GM19099 (cell line): Measurements from ENCODE around the gene FYN.

Experiments
- POLR2A ChIP-seq: IDR thresholded peaks from 3 replicates; pipeline ENCODE4 v1.6.1; 2011; ENCODE audit warnings: low read depth; ENCODE audit not compliant: insufficient read length; ENCODE audit errors: extremely low read depth

The FYN gene

DNA sequence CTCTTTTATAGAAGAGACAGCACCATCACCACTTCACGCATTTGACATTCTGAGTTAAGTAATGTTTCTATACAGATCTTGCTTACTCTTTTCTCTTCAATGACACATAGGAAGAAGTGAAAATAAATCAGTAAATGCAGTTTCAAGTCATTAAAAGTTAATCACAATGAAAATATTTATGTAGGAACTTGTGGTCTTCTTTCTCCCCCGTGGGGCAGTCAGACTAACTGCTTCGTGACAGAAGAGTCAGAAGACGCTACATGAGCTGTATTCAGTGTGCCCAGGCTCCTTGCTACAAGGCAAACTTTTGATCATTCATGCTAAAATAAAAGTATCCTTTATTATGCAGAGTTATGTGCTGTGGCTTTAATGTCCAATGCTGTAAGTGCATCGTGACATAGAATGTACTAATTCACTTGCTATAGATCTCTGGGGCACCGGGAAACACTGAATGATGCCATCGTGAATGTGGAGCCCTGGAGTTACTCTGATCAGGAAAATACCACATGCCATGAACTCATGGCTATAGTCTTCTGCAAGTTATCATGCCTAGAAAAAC is 149.8 kb downstream of the FYN start:
- no peak for TF ChIP-seq POLR2A

DNA sequence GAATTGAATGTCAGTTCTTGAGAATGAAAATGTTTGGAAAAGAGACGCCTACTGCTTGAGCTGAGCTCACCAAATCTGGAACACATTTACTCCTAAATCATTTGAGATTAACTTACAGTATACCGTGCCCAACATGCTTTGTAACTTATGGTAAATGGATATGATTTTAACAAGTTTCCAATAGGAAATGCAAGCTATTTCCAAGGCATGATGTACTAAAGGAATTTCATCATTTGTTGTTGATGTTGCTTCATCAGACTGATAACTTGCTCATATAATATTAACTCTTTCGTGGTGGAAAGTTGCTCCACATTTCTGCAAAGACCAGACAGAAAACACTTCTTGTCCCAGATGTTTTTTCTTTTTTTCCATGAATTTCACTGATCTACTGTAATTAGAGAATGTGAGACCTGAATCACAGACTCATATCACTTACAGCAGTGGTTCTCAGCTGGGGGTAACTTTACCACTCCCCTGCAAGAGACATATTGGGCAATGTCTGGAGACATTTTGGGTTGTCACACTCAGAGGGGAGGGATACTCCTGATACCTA is 151.0 kb downstream of the FYN start:
- no peak for TF ChIP-seq POLR2A

DNA sequence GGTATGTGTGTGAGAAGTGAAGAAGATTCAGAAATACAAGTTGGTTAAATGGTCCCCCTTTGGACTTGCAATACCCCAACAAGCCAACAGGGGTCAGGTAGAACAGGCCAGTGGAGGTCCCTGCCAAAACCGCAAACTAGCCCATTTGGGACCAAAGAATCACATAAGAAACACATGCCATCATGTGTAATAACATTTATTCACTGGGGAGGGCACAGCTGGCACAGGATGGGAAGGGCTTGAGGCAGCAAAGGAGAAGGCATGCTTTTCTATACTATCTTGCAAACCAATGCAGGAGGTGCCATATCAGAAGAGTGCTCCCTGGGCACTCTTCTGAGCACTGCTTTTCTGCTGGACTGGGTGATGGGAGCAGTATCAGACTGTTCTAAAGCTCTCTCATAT is 151.5 kb downstream of the FYN start:
- TF ChIP-seq POLR2A, result no peak

DNA sequence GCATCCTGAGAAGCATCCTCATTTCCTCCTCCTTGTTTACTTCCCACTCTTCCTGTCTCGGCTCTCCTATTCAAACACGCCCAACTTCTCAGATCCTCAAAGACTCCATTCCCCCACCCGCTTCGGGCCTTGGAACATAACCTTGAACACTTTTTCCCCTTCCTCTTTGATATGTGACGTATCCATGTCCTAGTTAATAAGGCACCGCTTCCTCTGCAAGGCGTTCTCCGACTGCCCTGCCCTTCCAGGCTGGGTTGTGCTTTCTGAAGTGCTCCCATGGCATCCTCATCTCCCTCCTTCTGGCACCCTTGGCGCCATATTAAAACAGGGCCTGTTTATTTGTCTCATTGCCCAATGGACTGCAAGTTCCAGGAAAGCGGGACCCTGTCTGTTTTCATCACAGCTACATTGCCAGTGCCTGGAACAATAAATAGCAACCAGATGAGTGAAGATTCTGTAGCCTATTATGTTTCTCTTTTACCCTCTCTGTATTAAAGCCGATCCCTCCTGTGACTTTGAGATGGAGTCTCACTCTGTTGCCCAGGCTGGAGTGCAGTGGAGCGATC is 152.2 kb downstream of the FYN start:
- TF ChIP-seq POLR2A, result no peak

DNA sequence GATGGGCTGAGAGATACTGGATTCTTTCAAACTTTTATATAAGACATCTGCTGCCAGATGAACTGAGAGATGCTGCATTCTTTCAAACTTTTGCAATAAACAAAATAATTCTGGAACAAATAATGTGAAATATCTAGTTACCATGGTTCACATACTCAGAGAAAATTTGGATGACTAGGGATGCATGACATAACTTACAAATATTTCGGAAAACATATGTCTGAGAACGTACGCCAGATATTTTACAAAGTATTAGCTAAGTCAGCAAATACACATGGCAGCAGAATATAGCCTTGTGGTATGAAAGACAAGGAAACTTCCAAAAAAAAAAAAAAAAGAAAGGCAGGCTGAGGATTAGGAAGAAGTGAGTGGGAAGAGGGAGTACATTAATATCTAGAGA is 154.3 kb downstream of the FYN start:
- TF ChIP-seq POLR2A, result no peak

DNA sequence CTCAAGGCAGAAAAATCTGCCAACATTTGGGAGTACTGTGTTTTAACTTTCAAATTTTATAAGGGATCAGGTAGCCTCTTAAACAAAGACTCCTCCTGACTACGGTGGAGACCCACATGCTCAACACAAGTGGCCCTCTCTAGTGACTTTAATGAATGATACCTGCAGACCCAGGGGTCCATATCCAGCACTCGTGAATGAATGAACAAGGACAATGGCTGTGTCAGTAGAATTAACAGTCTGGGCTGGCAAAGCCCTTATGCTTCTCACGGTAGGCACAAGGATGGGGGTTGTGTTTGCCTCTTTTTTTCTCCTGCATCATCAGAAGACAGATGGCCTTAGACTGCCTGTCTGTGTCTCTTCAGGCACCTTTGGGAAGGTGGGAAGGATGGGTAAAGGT is 154.9 kb downstream of the FYN start:
- TF ChIP-seq POLR2A, result no peak

DNA sequence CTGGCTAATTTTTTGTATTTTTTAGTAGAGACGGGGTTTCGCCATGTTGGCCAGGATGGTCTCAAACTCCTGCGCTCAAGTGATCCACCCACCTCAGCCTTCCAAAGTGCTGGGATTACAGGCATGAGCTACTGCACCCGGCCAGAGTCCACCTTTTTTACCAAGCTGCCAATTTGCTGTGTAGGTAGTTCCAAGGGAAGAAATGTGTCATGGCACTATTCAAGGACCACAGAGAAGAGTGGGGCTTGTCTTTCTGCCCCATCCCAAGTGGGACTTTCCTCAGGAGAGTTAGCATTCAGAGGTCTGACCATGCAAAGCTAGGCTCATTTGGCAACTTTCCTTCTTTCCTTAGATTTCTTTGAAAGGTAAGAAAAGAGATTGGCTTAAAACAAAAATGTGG is 155.6 kb downstream of the FYN start:
- TF ChIP-seq POLR2A, result no peak

DNA sequence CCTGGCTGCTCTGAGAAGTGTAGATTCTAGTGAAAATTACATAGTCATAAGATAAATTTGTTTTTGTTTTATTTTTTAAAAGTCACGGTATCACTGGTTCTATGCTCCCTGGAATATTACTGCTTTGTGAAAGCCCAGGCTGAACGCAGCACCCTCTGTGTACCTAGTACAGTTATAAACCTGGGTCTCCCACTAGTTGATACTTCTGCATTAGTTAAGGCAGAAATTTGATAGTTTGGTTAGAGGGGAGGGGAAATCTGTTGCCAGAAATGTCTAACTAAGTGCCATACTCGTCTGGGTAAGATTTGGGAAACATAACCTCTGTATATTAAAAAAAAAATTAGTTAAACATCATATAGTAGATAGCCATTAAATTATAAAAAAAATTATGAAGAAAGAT is 156.9 kb downstream of the FYN start:
- TF ChIP-seq POLR2A, result no peak

DNA sequence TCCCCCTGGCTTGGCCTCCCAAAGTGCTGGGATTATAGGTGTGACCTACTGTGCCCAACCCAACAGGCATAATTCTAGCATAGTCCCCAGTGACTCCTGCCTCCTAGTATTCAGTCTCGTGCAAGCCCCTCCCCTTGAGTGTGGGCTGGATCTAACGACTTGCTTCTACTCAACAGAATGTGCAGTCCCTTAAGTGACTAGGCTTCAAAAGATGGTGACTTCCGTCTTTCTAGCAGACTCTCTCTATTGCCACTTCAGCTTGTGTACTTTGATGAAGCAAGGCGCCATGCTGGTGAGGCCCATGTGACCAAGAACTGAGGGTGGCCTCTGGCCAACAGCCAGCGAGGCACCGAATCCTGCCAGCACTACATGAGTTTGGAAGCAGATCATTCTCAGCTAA is 157.9 kb downstream of the FYN start:
- TF ChIP-seq POLR2A, result no peak

DNA sequence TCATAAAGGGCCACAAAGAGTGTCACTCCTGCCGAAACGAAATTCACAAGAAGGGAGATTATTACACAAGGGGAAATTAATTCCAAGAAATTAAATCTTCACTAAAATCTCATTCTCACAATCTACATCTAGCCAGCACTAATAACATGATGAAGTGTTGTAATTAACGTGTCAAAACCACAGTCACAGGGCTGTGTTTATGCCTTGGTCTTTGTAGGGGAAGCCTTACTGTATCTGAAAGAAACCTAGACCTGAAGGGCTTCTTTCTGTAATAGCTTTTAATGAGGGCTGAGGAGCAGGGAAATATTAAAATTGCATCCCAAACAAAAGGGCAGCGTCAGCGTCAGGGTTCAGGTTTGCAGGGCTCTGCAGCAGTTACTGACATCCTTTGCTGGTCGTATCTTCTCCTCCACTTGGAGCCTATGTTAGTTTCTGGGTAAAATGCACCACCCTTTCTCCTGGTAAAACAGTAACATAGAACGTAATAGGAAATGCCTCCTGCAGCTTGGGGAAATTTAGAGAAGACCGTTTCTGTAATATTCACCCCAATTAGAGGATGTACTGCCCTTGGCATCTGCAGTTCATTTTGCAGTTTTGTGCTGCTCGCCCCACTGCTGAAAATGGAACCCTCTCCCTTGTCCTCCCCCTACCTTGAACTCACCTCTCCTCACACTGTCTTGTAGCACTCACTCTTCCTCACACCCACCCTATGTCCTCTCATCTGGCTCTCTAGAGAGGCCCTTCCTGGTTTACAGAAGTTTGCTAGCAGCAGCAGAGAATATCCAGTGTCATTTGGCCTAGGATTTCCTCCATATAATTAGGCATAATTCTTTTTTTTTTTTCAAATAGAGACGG is 158.6 kb downstream of the FYN start:
- no peak for TF ChIP-seq POLR2A

DNA sequence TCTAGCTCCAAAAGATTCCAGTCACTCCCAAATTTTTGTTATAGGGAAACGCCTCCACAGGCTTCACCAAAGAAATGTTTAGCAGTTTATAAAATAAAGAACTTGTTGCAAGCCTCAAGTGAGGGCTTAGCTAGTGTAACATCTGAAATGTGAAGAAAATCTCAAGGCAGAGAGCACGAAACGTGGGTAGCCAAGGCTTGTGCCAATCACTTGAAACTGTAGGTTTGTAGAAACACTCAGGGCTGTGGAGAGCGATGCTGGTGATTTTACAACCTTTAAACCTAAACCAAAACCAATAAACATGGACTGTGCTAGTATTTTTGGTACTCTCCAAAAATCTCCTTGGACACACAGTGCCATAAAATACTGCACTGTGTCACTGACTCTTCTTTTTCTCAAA is 159.4 kb downstream of the FYN start:
- no peak for TF ChIP-seq POLR2A

DNA sequence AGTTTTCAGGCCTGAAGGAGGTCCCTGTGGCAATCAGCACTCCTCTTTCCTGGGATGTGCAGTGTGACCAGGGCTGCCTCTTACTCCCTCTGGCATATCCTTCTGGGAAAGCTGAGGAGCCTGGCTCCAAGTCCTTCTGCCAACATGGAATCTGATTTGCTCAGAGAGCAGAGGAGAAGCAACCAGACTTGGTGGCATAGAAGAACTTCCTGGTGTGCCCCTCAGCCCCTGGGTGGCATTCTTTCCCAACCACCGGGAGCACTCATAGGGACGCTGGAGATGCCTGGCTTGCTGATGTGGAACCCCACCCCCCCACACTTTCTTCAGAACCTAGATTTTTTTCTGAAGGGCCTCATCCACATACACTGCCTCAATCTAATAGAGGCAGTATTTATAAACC is 160.0 kb downstream of the FYN start:
- TF ChIP-seq POLR2A, result no peak

DNA sequence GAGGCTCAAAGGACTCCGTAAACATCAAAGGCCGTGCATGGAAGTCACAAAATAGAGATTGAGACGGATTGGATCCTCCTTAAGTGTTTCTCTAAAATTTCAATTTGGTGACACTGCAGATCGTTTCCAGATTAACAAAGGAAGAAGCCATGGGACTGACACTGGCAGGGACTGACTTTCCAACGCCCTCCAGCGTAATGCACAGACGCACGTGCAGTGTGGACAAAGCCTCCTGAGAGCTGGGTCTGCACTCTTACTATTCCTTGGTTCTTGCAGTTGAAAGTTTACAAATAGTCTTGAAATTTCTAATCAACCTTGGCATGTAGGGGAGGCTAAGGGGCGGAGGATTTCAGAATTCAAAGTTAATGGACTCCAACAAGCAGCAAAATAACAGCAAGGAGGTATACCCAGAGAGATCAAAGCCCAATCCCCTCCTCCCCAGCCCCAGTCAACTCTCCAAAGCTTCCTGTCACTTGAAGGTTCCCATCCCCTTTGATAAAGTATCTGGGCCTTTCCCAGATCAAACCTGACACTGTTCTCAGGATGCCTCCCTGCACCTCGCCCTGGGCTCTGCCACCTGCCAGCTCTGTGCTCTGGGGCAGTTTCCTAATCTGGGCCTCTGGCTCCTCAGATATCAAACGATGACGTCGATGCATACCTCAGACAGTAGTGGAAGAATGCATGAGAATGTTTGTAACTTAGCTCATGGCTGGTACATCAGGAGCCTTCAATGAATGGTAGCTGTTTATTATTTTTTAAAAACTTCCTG is 161.1 kb downstream of the FYN start:
- no peak for TF ChIP-seq POLR2A

DNA sequence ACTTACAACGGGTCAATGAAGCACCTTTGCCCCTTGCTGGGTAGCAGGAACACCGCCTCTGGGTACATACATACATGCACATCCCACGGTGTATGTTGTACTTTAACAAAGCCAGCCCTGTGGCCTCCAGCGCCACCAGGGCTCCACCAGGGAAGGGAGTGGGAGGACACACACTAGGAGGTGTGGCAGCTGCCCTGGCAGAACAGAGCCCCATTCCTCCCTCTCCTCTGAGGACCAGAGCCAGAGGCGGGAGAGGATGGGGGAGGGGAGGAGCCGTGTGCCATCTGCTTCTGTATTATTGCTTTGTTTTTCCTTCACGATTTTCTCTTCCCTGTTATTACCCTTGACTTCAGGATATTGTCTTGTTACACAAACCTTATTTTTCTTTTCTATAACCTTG is 161.8 kb downstream of the FYN start:
- TF ChIP-seq POLR2A, result no peak

DNA sequence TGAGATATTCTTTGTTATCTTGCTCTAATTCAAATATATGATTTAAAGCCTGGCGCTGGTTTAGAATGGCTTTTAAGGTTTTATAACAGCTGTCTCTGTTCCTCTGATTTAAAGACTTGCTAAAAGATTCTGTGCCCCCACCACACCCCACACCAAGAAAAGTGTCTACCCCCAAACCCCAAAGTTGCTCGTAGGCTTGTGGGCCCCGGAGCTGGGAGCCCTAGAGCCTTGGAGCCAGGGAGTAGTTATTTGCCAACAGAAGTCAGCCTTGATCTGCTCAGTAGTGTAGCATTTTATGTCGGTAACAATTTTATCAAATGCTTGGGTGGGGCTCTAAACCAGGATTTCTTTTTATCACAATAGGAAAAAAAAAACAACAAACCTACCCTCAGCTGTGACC is 162.3 kb downstream of the FYN start:
- TF ChIP-seq POLR2A, result no peak
